MM.1S (cell line): ENCODE results near the gene SIK1.

Source experiments
- DNase-seq: peaks from one replicate; pipeline ENCODE4 v3.0.0-alpha.2; 2015
- H2AFZ ChIP-seq: fragments of 300-600 bp; sonication (generic); 2 replicates; pipeline ENCODE4 v1.6.0; 2016; ENCODE audit warnings: antibody characterized with exemption, low read length
- H3F3A ChIP-seq: fragments of 300-600 bp; sonication (generic); 2 replicates; pipeline ENCODE4 v1.6.1; 2016; ENCODE audit warnings: mild to moderate bottlenecking, antibody characterized with exemption, low read length, moderate library complexity, mixed read lengths; ENCODE audit not compliant: insufficient read depth
- H3K27ac ChIP-seq: fragments of 300-600 bp; sonication (generic); 2 replicates; pipeline ENCODE4 v1.5.1; 2016; ENCODE audit warnings: mild to moderate bottlenecking, low read length
- H3K27me3 ChIP-seq: fragments of 300-600 bp; sonication (generic); replicated peaks from 2 replicates; pipeline ENCODE4 v1.6.0; 2016; ENCODE audit warnings: low read length; ENCODE audit not compliant: insufficient read depth
- H3K36me3 ChIP-seq: fragments of 300-600 bp; sonication (generic); replicated peaks from 2 replicates; pipeline ENCODE4 v1.6.1; 2016; ENCODE audit warnings: mild to moderate bottlenecking, low read length, mixed read lengths; ENCODE audit not compliant: insufficient read depth
- H3K4me1 ChIP-seq: fragments of 300-600 bp; sonication (generic); 2 replicates; pipeline ENCODE4 v1.6.1; 2016; ENCODE audit warnings: low read length, mixed read lengths
- H3K4me2 ChIP-seq: fragments of 300-600 bp; sonication (generic); 2 replicates; pipeline ENCODE4 v1.6.0; 2016; ENCODE audit warnings: low read depth, low read length
- H3K4me3 ChIP-seq: fragments of 300-600 bp; sonication (generic); 2 replicates; pipeline ENCODE4 v1.5.1; 2016; ENCODE audit warnings: low read length, mixed read lengths
- H3K79me2 ChIP-seq: fragments of 300-600 bp; sonication (generic); 2 replicates; pipeline ENCODE4 v1.6.1; 2016; ENCODE audit warnings: mixed run types, low read length, mixed read lengths
- H3K9ac ChIP-seq: fragments of 300-600 bp; sonication (generic); 2 replicates; pipeline ENCODE4 v1.6.1; 2016; ENCODE audit warnings: low read length, mixed read lengths
- H3K9me2 ChIP-seq: fragments of 300-600 bp; sonication (generic); replicated peaks from 2 replicates; pipeline ENCODE4 v1.6.1; 2016; ENCODE audit warnings: mild to moderate bottlenecking, low read length, mixed read lengths; ENCODE audit not compliant: insufficient read depth
- H3K9me3 ChIP-seq: fragments of 300-600 bp; sonication (generic); replicated peaks from 2 replicates; pipeline ENCODE4 v1.6.1; 2016; ENCODE audit warnings: mild to moderate bottlenecking, low read length, mixed read lengths; ENCODE audit not compliant: insufficient read depth
- H4K20me1 ChIP-seq: fragments of 300-600 bp; sonication (generic); 2 replicates; pipeline ENCODE4 v1.6.1; 2016; ENCODE audit warnings: mild to moderate bottlenecking, low read length, moderate library complexity, mixed read lengths; ENCODE audit not compliant: insufficient read depth
- CTCF ChIP-seq: fragments of 300-600 bp; sonication (generic); IDR thresholded peaks from 2 replicates; pipeline ENCODE4 v1.5.1; 2016; ENCODE audit warnings: antibody characterized with exemption, low read length, mixed read lengths
- EZH2 ChIP-seq: fragments of 300-600 bp; sonication (generic); optimal IDR thresholded peaks from 2 replicates; pipeline ENCODE3; 2017; ENCODE audit warnings: low read depth, mild to moderate bottlenecking, antibody characterized with exemption, low read length, mixed read lengths
- EZH2phosphoT487 ChIP-seq: fragments of 300-600 bp; sonication (generic); IDR thresholded peaks from 2 replicates; pipeline ENCODE4 v1.6.1; 2018; ENCODE audit warnings: antibody characterized with exemption, low read length

The SIK1 gene

GRCh38 chr21:43367859-43368258, 59.1 kb downstream of the SIK1 start:
- Histone ChIP-seq H3K9ac (no peak overlapping the region), H3K9me3 (no peaks in the 10 kb centered on the region), H2AFZ (no peak overlapping the region), H3F3A (no peaks in the 10 kb centered on the region), H3K9me2 (no peaks in the 10 kb centered on the region), H3K79me2 (no peaks in the 10 kb centered on the region), H3K4me3 (no peak overlapping the region), H3K27me3 (no peaks in the 10 kb centered on the region), H3K27ac (no peak overlapping the region), H3K4me2 (no peak overlapping the region), H4K20me1 (no peaks in the 10 kb centered on the region), H3K36me3 (no peaks in the 10 kb centered on the region), H3K4me1 (peaks cover 2% of the 10 kb centered on the region)
- TF ChIP-seq CTCF: no peak
- no peak for TF ChIP-seq EZH2phosphoT487
- no peak for TF ChIP-seq EZH2
- no peak for DNase-seq

GRCh38 chr21:43367296-43367695, 59.6 kb downstream of the SIK1 start:
- no peak overlapping the region for H3K4me3 ChIP-seq
- H3K27ac ChIP-seq: no peak overlapping the region
- no peak overlapping the region for H3K4me2 ChIP-seq
- no peak for DNase-seq
- no peaks in the 10 kb centered on the region for H3K9me2 ChIP-seq
- H2AFZ ChIP-seq: no peak overlapping the region
- peaks cover 7% of the 10 kb centered on the region for H3K4me1 ChIP-seq
- H3K36me3 ChIP-seq: no peaks in the 10 kb centered on the region
- no peaks in the 10 kb centered on the region for H3K27me3 ChIP-seq
- H3K9me3 ChIP-seq: no peaks in the 10 kb centered on the region
- no peaks in the 10 kb centered on the region for H4K20me1 ChIP-seq
- peaks cover 4% of the 10 kb centered on the region; the same call in 1 of the 2 replicates for H3F3A ChIP-seq
- H3K9ac ChIP-seq: no peak overlapping the region
- H3K79me2 ChIP-seq: no peaks in the 10 kb centered on the region
- TF ChIP-seq EZH2phosphoT487 (no peak), CTCF (no peak), EZH2 (no peak)

- no peak overlapping the region for H2AFZ ChIP-seq
- no peak overlapping the region for H3K4me2 ChIP-seq
- H3K9me3 ChIP-seq: no peaks in the 10 kb centered on the region
- H3K27me3 ChIP-seq: no peaks in the 10 kb centered on the region
- H4K20me1 ChIP-seq: no peaks in the 10 kb centered on the region
- no peak overlapping the region for H3K27ac ChIP-seq
- peaks cover 11% of the 10 kb centered on the region for H3F3A ChIP-seq
- H3K79me2 ChIP-seq: no peaks in the 10 kb centered on the region
- no peak for DNase-seq
- H3K36me3 ChIP-seq: no peaks in the 10 kb centered on the region
- no peaks in the 10 kb centered on the region for H3K9me2 ChIP-seq
- peaks cover 11% of the 10 kb centered on the region for H3K4me1 ChIP-seq
- no peak overlapping the region for H3K9ac ChIP-seq
- no peak for TF ChIP-seq EZH2phosphoT487
- TF ChIP-seq EZH2: no peak
- no peak for TF ChIP-seq CTCF
- no peak overlapping the region for H3K4me3 ChIP-seq
These were observed 60.3 kb downstream of the SIK1 start for GRCh38 chr21:43366656-43367055.
